Activated CD8-positive, alpha-beta memory T cell treated with anti-CD3 and anti-CD28 coated beads for 48 hours (primary cell): Measurements from ENCODE around the gene PUM2.
"Not testable (repeated sequence)": the region's sequence is repeated elsewhere in the genome, so short reads cannot be mapped to it uniquely, and the experiment has no call there.

Source experiments
- DNase-seq, 3 experiments: peaks; one replicate each; pipeline ENCODE4 v3.0.0-alpha.2; 2020; ENCODE audit warnings: low read depth in 2 of 3, low spot score in 2 of 3

Gene PUM2

DNA sequence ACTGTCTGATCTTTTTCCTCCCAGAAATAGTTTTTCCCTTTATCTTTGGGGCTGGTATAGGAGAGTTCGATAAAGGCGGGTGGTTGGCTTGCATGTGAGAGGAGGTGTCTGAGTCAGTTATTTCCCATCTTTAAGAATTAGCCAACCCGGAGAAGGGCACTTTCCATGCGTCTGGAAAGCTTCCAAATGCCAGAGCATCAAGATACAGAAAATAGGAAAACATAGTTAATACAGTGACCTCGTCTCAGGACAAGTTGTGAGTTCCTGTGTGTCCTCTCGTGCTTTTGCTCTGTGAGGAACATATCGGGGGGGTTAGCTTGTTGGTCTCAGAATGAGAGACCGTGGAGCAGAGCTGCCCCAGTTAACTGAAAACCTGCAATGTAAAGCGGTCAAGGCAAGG is 18.7 kb upstream of the PUM2 start:
- no peak for DNase-seq

DNA sequence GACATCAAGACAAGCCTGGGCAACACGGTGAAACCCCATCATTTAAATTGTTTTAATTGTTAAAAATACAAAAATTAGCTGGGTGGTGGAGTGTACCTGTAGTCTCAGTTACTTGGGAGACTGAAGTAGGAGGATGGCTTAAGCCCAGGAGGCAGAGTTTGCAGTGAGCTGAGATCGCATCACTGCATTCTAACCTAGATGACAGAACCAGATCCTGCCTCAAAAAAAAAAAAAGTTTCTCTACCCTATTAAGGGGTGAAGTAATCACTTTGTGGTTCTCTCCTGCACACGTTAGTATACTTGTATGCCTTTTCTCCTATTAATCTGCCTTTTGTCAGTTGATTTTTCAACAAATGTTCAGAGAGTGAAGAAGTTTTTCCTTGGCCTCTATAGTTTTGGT is 18.1 kb upstream of the PUM2 start:
- no peak for DNase-seq

DNA sequence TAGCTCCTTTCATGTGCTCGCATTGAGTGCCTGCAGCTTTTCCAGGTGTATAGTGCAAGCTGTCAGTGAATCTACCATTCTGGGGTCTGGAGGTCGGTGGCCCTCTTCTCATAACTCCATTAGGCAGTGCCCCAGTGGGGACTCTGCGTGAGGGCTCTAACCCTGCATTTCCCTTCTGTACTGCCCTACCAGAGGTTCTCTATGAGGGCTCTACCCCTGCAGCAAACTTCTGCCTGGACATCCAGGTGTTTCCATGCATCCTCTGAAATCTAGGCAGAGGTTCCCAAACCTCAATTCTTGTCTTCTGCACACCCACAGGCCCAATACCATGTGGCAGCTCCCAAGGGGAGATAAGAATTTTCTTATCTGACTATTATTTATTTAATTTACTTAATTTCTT is 17.3 kb upstream of the PUM2 start:
- DNase-seq = not testable (repeated sequence)

DNA sequence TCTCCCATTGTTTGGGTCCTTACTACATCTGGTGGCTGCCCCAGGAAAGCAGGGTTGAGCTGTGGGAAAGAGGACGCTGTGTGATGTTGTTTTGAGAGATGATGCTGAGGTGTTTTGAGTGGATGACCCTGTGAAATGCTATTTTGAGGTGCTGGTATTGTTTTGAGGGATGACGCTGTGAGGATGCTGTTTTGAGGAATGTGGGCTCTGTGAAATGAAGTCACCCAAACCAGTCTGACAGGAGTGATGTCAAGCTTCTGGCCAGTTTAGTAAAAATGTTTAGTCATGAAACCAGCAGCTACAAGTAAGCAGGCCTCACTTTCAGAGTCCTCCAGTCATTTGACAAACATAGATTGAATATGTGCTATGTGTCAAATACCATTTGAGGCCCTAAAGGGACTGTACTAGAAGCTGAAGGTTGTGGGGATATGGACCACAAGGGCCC is 16.1 kb upstream of the PUM2 start:
- no peak for DNase-seq

DNA sequence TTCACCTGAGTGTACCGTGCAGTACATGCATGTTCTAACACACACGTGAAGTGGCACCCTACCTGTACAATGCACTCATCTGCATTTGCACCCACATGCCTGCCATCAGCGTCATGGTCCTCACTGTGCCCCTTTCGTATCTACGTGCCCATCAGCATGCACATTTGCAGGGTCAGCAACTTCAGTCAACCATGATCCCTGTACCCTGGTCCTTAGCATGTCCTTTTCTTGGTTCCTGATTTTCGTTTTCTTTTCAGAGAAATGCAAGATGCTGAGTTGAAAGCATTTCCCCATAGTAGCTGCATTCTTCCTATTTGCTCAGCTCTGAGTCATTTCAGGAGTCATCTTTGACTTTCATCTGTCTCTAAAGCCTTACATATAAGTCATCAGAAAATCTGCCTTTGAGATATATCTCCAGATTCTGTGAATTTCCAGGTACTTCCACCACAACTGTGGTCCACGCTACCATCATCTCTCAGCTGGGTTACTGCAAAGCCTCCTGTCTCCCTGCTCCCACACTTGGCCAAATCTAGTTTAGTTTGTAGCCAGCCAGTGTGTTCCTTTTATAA is 14.7 kb upstream of the PUM2 start:
- no peak for DNase-seq

DNA sequence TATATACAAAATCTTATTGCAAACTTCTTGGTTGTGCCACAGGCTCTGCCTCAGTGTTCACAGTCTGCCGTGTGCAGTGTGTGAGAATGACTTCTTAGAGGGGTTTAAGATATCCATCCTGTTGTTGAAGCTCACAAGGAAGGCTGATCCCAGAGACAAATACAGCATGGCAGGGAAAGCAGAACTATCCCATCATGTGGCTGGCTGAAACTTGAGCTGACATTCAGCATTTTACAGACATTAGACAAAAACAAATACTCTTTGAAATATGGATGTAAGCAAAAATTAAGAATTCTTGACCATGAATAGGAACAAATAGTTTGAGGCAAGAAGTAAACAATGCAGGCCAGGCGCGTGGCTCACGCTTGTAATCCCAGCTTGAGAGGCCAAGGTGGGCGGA is 12.9 kb upstream of the PUM2 start:
- DNase-seq = no peak

DNA sequence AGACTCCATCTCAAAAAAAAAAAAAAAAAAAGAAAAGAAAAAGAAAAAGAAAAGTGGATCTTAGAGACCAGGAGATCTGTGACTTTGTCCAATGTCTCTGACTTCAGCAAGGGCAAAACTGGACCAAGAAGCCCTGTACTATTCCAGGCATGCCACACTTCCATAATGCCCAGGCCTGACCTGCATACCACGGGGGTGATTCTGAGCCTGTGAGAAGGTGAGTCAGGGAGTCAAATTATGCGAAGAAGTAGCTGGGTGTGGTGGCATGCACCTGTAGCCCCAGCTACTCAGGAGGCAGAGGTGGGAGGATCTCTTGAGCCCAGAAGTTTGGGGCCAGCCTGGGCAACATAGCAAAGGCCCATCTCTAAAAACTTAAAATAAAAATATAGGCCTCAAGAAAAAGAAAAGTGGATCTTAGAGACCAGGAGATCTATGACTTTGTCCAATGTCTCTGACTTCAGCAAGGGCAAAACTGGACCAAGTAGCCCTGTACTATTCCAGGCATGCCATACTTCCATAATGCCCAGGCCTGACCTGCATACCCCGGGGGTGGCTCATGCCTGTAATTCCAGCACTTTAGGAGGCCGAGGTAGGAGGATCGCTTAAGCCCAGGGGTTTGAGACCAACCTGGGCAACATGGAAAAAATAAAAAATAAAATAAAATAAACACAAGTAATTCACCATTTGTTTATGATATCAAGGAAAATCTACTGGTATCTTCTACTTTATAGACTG is 12.2 kb upstream of the PUM2 start:
- no peak for DNase-seq

DNA sequence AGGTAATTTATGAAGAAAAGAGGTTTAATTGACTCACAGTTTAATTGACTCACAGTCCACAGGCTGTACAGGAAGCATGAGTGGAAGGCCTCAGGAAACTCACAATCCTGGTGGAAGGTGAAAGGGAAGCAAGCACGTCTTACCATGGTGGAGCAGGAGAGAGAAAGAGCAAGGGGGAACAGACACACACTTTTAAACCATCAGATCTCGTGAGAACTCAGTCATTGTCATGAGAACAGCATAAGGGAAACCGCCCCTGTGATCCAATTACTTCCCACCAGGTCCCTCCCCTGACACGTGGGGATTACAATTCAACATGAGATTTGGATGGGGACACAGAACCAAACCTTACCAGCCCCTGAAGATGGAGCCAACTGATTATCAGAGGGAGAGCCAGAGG is 11.2 kb upstream of the PUM2 start:
- DNase-seq = no peak

DNA sequence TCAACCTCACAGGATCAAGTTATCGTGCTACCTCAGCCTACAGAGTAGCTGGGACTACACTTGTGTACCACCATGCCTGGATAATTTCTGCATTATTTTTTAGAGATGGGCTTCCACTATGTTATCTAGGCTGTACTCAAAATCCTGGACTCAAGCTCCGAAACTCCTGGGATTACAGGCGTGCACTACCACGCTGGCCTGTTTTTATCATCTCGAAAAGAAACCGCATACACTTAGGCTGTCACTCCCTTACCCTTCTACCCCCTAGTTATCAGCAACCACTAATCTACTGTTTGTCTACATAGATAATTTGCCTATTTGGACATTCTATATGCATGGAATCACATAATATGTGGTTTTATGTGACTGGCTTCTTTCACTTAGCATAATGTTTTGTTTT is 8.5 kb upstream of the PUM2 start:
- DNase-seq = no peak

DNA sequence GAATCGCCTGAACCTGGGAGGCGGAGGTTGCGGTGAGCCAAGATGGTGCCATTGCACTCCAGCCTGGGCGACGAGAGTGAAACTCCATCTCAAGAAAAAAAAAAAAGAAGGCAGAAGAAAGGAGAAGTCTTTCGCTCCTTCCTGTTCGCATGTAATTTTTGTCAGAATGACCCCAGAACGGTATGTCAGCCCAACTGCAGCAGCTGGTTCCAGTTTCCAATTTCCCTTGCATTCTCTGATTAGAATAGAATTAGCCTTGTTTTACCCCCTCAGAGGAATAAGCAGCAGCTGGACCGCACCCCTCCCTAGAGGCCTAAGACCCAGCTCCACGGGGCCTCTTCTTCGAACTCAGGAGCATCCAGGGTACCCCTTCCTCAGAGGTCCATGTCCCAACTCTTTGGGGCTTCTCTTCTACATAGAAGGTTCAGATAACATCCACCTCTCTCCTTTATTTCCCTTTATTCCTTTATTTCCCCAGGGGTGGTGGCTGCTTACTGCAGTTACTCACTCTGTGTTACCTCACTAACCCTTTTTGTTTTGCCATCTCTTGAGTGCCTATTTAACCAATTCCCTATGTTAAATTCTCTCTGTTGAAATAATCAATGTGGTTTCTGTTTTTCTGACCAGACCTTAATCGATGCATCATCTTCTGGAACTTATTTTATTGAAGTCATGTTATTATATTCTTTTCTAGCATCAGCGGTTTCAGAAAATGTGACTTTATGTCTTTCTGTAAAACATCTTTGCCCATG is 7.2 kb upstream of the PUM2 start:
- DNase-seq = no peak

DNA sequence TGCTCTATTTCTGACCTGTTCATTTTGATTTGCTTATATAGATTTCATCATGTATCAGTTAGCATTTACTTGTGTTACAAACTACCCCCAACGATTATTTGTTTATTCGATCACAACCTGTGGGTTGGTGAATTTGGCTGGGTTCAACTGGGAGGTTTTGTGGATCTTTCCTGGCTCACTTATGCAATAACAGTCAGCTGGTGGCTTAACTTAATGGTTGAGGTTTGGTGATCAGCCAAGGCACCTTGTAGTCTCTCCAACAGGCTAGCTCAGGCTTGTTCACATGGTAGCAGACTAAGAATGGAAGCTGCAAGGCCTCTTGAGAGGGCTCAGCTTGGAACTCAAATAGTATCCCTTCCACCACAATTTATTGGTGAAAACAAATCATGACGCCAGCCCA is 5.4 kb upstream of the PUM2 start:
- DNase-seq = no peak

DNA sequence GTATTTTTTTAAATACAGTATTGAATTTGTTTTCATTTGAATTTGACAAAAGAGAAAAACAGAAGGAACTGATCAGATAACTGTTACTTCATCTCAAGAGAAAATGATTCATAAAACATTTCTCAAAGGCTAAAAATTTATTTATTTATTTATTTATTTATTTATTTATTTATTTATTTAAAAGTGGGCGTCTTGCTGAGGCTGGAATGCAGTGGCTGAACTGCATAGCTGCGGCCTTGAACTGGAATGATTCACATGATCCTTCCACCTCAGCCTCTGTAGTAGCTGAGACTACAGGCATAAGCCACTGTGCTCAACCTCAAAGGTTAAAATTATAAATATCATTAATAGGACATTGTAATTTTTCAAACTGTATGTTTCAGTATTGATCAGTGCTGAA is 4.5 kb upstream of the PUM2 start:
- DNase-seq = no peak

DNA sequence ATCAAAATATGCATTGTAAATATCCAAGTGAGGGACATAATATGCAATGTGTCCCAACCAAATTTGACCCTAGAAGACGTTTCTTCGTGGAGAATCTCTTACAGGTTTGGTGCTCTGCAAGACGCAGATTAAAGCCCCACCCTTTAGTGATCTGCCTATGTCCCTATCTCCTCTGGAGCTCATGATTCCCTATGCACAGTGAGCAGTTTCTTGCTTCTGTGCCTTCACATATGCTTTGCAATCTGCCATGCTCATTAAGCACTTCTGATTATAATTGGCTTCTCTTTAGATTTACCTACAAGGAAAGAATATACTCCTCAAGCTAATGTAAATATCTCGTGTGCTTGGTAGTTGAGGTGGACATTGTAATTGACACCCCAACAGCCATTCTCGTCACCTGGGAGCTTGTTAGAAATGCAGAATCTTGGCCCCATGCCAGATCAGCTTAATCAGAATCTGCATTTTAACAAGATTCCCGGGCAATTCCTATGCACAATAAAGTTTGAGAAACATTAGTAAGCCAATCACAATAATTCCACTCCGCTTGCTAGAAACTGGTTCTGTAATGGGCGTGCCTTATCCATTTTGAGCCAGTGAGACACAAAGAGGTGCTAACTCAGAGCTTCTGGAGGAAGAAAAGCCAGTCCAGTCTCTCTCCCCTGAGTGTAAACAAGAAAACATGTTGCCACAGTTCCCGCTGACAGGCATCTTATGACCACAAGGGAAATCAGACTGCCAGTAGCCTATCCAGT is 2.8 kb upstream of the PUM2 start:
- no peak for DNase-seq

DNA sequence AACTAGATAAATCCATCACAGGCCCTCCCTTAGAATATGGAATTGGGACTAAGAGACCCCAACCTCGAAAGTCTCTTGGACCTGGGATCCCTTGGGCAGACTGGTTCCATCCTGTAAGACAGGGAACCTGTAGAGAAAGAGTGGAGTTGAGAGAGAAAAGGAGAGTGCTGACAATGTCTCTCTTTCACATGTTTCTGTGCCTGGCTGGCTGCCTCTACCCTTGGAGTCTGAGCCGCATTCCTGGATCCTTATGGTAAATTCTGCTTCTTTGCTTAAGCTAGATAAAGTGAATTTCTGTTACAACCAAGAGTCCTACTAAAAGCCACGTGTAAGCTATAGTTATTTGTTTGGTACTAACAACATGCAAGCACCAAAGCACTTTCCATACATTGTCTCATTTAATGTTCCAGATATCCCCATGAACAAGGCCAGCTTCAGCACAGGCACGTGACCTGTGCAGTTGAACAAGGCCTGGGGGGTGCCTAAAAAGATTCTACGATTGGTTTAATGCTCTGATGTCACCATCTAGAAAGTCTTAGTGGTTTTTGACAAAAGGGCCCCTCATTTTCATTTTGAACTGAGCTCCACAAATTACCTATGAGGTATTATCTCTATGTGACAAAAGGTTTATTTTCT is 2.1 kb upstream of the PUM2 start:
- no peak for DNase-seq

DNA sequence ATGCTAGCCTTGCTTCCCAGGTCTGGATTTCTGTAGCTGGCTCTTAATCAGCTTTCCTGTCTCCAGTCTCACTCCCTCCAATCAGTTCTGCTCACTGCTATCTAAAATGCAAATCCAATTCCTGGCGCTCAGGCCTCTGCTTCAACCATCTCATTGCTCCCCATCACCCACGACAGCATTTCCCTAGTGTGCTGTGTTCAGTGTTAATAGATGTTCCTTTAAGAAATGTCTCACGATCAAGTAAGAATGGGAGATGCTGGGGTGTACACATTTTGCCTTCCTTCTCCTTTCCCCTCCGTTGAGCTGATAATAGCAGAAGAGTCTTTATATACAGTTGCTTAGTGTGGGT is 1.6 kb upstream of the PUM2 start:
- DNase-seq = no peak

DNA sequence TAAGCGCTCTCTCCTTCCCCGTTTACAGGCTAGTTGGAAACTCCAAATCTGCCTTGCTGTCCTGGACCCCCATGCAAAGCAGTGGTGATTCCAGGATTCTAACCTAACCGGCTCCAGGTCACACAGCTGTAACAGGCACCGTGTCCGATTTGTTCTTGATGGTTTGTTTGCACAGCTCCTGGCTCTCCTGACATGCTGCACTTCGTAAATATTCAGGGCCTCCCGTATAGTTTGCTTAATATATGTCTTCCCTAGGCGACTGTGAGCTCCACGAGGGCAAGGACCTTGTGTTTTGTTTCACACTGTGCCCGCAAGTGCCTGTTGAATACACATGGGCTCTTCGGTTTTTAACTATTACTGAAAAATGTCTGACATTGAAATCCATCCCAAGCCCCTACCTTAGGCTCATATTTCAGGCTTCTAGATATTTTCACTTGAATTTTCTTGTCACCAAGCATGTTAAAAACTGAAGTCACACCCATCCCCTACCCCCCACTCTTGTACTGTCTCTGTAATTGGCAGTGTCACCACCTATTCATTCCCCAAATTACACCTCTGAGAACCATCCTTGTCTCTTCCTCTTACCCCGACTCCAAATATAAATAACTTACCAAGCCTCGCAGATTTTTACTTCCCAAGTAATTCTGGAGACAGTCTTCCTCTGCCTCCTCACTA is 1.0 kb upstream of the PUM2 start:
- no peak for DNase-seq

DNA sequence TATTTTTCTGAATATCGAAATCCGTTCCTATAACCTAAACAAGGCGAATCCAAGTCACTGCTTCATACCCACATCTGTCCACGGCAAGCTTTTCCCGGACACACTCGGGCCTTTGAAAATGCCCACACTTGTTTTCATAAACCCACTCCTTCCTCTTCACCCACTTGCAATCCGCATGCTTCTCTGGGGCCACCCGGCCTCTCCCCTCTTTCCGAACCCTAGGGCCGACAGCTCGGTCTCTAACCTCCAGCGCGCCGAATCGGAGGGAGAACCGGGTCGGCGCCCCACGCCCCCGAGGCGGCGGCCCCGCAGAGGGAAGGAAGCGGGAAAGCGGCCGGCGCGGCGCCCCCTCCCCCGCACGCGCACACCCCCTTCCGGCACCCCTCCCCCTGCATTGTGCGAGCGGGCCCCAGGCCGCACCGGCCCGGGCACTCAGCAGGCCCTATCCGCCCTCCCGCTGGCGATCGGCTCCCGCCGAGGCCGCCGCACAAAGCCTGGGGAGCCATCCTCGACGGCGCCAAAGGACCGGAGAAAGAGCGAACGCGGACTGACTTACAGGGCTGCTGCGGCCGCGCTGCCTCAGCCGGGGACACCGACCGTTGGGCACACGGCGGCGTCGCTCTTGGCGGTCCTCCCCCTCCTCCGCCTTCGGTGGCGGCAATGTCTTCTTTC is 467 bp downstream of the PUM2 start:
- DNase-seq = peak; percentile 44 to 67 (median 65)

DNA sequence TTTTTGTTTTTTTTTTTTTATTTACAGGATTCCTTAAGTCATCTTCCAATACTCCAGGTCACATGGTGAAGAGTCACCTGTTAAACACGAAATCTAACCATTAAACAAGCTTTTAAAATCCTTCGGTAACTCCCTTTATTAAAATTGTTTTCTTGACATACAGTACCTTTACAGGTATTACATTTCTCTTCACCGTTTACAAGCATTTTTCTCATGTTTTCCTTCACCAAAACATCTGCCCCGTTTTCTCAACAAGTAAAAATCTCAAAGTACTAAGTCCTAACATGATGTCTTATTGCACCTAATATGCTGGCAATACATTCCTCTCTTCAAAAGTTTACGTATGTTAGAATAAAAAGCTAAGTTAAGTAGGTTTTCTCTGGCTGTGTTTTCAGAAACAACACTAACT is 1.1 kb downstream of the PUM2 start:
- DNase-seq = no peak

DNA sequence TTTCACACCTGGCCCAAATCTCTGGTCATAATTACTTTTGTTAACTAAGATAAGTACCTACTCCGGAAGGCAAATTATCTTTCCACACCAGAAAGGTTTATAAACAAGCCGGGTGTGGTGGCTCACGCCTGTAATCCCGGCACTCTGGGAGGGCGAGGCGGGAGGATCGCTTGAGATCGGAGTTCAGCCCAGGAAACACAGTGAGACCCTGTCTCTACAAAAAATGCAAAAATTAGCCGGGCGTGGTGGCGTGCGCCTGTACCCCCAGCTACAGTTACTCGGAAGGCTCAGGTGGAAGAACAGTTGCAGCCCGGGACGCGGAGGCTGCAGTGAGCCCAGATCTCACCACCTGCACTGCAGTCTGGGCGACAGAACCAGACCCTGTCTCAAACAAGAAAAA is 2.1 kb downstream of the PUM2 start:
- no peak for DNase-seq
